HG02884 (cell line): ENCODE results near the gene ARPC3.
"Not testable (repeated sequence)": the region's sequence is repeated elsewhere in the genome, so short reads cannot be mapped to it uniquely, and the experiment has no call there.

Source experiments
- ATAC-seq: cut with Tn5 transposase; IDR thresholded peaks from one replicate; pipeline ENCODE4 v1.9.1; 2021; ENCODE audit warnings: mild to moderate bottlenecking, moderate library complexity; ENCODE audit not compliant: unreplicated experiment

ARPC3 gene

GRCh38 chr12:110420644-110421043 lies 29.5 kb downstream of the ARPC3 start:
- not testable (repeated sequence) for ATAC-seq

DNA sequence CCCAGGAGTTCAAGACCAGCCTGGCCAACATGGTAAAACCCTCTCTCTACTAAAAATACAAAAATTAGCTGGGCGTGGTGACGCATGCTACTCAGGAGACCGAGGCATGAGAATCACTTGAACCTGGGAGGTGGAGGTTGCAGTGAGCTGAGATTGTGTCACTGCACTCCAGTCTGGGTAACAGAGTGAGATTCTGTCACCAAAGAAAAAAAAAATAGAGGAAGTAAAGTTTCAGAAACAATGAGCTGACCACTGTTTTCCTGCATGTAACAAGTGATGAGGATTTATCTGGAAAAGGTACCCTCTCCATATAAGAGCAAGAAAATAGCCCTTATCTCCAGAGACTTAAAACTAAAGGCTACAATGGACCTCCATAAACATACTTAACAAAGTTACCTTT lies 33.0 kb downstream of the ARPC3 start:
- not testable (repeated sequence) for ATAC-seq

- not testable (repeated sequence) for ATAC-seq
These were observed 40.1 kb downstream of the ARPC3 start for GRCh38 chr12:110410086-110410485.

GRCh38 chr12:110405126-110405662 lies 44.9 kb downstream of the ARPC3 start:
- ATAC-seq, result not testable (repeated sequence)

- no peak for ATAC-seq
These were observed 46.0 kb downstream of the ARPC3 start for GRCh38 chr12:110403976-110404682.

GRCh38 chr12:110403146-110403975 lies 46.8 kb downstream of the ARPC3 start, which contains the start of gene ANAPC7:
Gene ANAPC7 (minus strand): TSS chr12:110403708. CDS start chr12:110403627, 81 bp downstream.
- no peak for ATAC-seq
